DMS79 (cell line): Measurements from ENCODE around the gene ATP6V0D1.
"Not testable (repeated sequence)": the region's sequence is repeated elsewhere in the genome, so short reads cannot be mapped to it uniquely, and the experiment has no call there.

Source experiments
- DNase-seq: peaks from one replicate; lab custom pipeline; 2025; lab: John Stamatoyannopoulos, UW

ATP6V0D1 gene

GRCh38 chr16:67429053-67429798 is 51.7 kb downstream of the ATP6V0D1 start:
- no peak for DNase-seq

GRCh38 chr16:67428146-67428731 is 52.7 kb downstream of the ATP6V0D1 start:
- peak; percentile 37 for DNase-seq

- no peak for DNase-seq
Observed at GRCh38 chr16:67426950-67427349, 54.0 kb downstream of the ATP6V0D1 start.

GRCh38 chr16:67426022-67426421 is 54.9 kb downstream of the ATP6V0D1 start:
- DNase-seq, result no peak

GRCh38 chr16:67425580-67425979 is 55.4 kb downstream of the ATP6V0D1 start:
- no peak for DNase-seq

- no peak for DNase-seq
Observed at GRCh38 chr16:67425061-67425460, 55.9 kb downstream of the ATP6V0D1 start.

- no peak for DNase-seq
Observed at GRCh38 chr16:67424261-67424615, 56.7 kb downstream of the ATP6V0D1 start.

GRCh38 chr16:67423611-67424260 is 57.2 kb downstream of the ATP6V0D1 start:
- peak; percentile 8 for DNase-seq

- DNase-seq, result no peak
Observed at GRCh38 chr16:67423015-67423414, 57.9 kb downstream of the ATP6V0D1 start.

GRCh38 chr16:67421030-67421429 is 59.9 kb downstream of the ATP6V0D1 start:
- DNase-seq, result no peak

- DNase-seq, result no peak
Observed at GRCh38 chr16:67419931-67420330, 61.0 kb downstream of the ATP6V0D1 start.

GRCh38 chr16:67419502-67419901 is 61.5 kb downstream of the ATP6V0D1 start:
- DNase-seq, result no peak

GRCh38 chr16:67417333-67418061 is 63.5 kb downstream of the ATP6V0D1 start:
- no peak for DNase-seq

GRCh38 chr16:67415872-67416793 is 64.8 kb downstream of the ATP6V0D1 start, which contains the start of gene ZDHHC1:
ZDHHC1 (minus strand) TSS chr16:67416477; CDS start chr16:67407775, 8,702 bp downstream.
- DNase-seq, result no peak

- DNase-seq, result not testable (repeated sequence)
Observed at GRCh38 chr16:67415421-67415820, 65.5 kb downstream of the ATP6V0D1 start.

- DNase-seq, result no peak
Observed at GRCh38 chr16:67413978-67414911, 66.7 kb downstream of the ATP6V0D1 start.

GRCh38 chr16:67412294-67412693 is 68.7 kb downstream of the ATP6V0D1 start:
- peak; percentile 7 for DNase-seq

GRCh38 chr16:67411339-67411738 is 69.6 kb downstream of the ATP6V0D1 start:
- DNase-seq, result no peak

GRCh38 chr16:67409631-67410030 is 71.3 kb downstream of the ATP6V0D1 start:
- DNase-seq, result no peak

- DNase-seq, result no peak
Observed at GRCh38 chr16:67407788-67408452, 73.0 kb downstream of the ATP6V0D1 start.
